KOPT-K1 (cell line): Measurements from ENCODE around the gene FNDC3B.

Experiments
- H3K27ac ChIP-seq: fragments of 200-600 bp; sonication (generic); 2 replicates; pipeline ENCODE4 v1.5.1; 2016; ENCODE audit warnings: antibody characterized with exemption, mild to moderate bottlenecking, low read depth, low read length; ENCODE audit not compliant: poor library complexity, severe bottlenecking
- H3K36me3 ChIP-seq: fragments of 200-600 bp; sonication (generic); 2 replicates; pipeline ENCODE4 v1.5.1; 2017; ENCODE audit warnings: antibody characterized with exemption, mild to moderate bottlenecking, low read length, moderate library complexity; ENCODE audit not compliant: insufficient read depth
- H3K9me3 ChIP-seq: fragments of 200-600 bp; sonication (generic); 2 replicates; pipeline ENCODE4 v1.5.1; 2017; ENCODE audit warnings: antibody characterized with exemption, low read length, mild to moderate bottlenecking; ENCODE audit not compliant: insufficient read depth, poor library complexity, severe bottlenecking

The FNDC3B gene

GRCh38 chr3:172098698-172099494 lies 59.5 kb downstream of the FNDC3B start:
- H3K9me3 ChIP-seq = no peaks in the 10 kb centered on the region
- no peaks in the 10 kb centered on the region for H3K36me3 ChIP-seq
- H3K27ac ChIP-seq = no peak overlapping the region

- Histone ChIP-seq H3K36me3 (no peaks in the 10 kb centered on the region), H3K9me3 (no peaks in the 10 kb centered on the region), H3K27ac (no peak overlapping the region)
Observed at GRCh38 chr3:172099495-172099808, 60.1 kb downstream of the FNDC3B start.

GRCh38 chr3:172100482-172100881 lies 61.1 kb downstream of the FNDC3B start:
- no peak overlapping the region for H3K27ac ChIP-seq
- H3K36me3 ChIP-seq = no peaks in the 10 kb centered on the region

GRCh38 chr3:172101107-172101506 lies 61.7 kb downstream of the FNDC3B start:
- H3K9me3 ChIP-seq = no peaks in the 10 kb centered on the region
- H3K27ac ChIP-seq = no peak overlapping the region
- no peaks in the 10 kb centered on the region for H3K36me3 ChIP-seq

More at GRCh38 chr3:172100482-172100881, 61.1 kb downstream of the FNDC3B start:
- no peaks in the 10 kb centered on the region for H3K9me3 ChIP-seq

GRCh38 chr3:172102123-172102882 lies 62.9 kb downstream of the FNDC3B start:
- no peak overlapping the region for H3K27ac ChIP-seq

GRCh38 chr3:172102883-172103310 lies 63.5 kb downstream of the FNDC3B start:
- Histone ChIP-seq H3K27ac (no peak overlapping the region), H3K9me3 (no peaks in the 10 kb centered on the region), H3K36me3 (no peaks in the 10 kb centered on the region)

More at GRCh38 chr3:172102123-172102882, 62.9 kb downstream of the FNDC3B start:
- Histone ChIP-seq H3K9me3 (no peaks in the 10 kb centered on the region), H3K36me3 (no peaks in the 10 kb centered on the region)

- no peaks in the 10 kb centered on the region for H3K9me3 ChIP-seq
- no peak overlapping the region for H3K27ac ChIP-seq
- H3K36me3 ChIP-seq = no peaks in the 10 kb centered on the region
Observed at GRCh38 chr3:172103724-172104123, 64.3 kb downstream of the FNDC3B start.

GRCh38 chr3:172104471-172105072 lies 65.2 kb downstream of the FNDC3B start:
- Histone ChIP-seq H3K36me3 (no peaks in the 10 kb centered on the region), H3K27ac (no peak overlapping the region), H3K9me3 (no peaks in the 10 kb centered on the region)

GRCh38 chr3:172106037-172106954 lies 66.9 kb downstream of the FNDC3B start:
- no peaks in the 10 kb centered on the region for H3K36me3 ChIP-seq
- H3K9me3 ChIP-seq = no peaks in the 10 kb centered on the region
- no peak overlapping the region for H3K27ac ChIP-seq

- H3K9me3 ChIP-seq = no peaks in the 10 kb centered on the region
- no peaks in the 10 kb centered on the region for H3K36me3 ChIP-seq
- H3K27ac ChIP-seq = no peak overlapping the region
Observed at GRCh38 chr3:172106989-172107388, 67.6 kb downstream of the FNDC3B start.

GRCh38 chr3:172107403-172107802 lies 68.0 kb downstream of the FNDC3B start:
- Histone ChIP-seq H3K9me3 (no peaks in the 10 kb centered on the region), H3K36me3 (no peaks in the 10 kb centered on the region), H3K27ac (no peak overlapping the region)

- Histone ChIP-seq H3K9me3 (no peaks in the 10 kb centered on the region), H3K27ac (no peak overlapping the region), H3K36me3 (no peaks in the 10 kb centered on the region)
Observed at GRCh38 chr3:172110127-172110779, 70.9 kb downstream of the FNDC3B start.

- Histone ChIP-seq H3K36me3 (no peaks in the 10 kb centered on the region), H3K9me3 (no peaks in the 10 kb centered on the region), H3K27ac (no peak overlapping the region)
Observed at GRCh38 chr3:172111163-172111562, 71.8 kb downstream of the FNDC3B start.

- Histone ChIP-seq H3K27ac (no peak overlapping the region), H3K9me3 (no peaks in the 10 kb centered on the region), H3K36me3 (no peaks in the 10 kb centered on the region)
Observed at GRCh38 chr3:172112078-172112733, 72.8 kb downstream of the FNDC3B start.
